Activated effector memory CD4-positive, alpha-beta T cell treated with anti-CD3 and anti-CD28 coated beads, Interleukin-2, amount 50 U/mL, for 16 hours (primary cell): ENCODE data around the gene TSPAN14.
A peak's percentile ranks its signal among the peaks of the same experiment; 100 is the strongest.
"Not testable (repeated sequence)": the region's sequence is repeated elsewhere in the genome, so short reads cannot be mapped to it uniquely, and the experiment has no call there.

ENCODE experiments used
- DNase-seq: peaks from one replicate; pipeline ENCODE4 v3.0.0-alpha.2; 2020

TSPAN14 gene

DNA sequence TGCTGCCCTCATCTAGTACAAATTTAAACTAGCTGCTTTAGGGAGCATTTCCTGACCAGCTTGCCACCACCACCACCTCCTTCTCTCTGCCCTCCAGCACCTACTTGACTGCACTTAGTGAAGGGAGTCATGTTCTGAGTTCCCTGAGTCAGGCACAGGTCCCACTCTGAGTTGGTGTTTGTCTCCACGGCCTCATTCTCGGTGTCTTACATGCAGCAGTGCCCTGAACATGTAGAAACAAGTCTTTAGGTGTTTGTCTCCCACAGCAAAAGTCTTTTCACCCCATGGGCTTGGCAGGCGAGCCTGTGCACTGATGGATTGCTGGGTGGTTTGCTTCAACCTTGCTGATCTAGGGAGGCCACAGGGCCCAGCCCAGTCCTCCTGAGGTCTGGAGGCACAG lies 16.9 kb downstream of the TSPAN14 start:
- DNase-seq = peak; percentile 72

DNA sequence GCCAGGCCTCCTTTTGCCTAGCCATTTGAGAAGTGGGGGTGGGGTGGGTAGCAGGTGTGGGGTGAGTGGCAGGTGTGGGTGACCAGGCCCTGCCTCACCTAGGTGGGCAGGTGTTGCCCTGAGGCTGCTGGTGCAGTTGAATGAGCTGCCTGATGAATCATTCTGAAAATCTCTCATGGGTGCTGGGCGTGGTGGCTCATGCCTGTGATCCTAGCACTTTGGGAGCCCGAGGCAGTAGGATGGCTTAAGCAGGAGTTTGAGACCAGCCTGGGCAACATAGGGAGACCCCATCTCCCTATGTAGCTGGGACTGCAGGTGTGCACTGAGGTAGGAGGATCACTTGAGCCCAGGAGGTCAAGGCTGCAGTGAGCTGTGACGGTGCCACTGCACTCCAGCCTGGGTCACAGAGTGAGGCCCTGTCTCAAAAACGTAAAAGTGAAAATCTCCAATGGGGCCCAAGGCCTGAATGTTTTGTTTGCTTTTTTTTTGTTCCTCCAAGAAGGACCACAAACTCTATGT lies 17.7 kb downstream of the TSPAN14 start:
- peak; percentile 83 for DNase-seq

DNA sequence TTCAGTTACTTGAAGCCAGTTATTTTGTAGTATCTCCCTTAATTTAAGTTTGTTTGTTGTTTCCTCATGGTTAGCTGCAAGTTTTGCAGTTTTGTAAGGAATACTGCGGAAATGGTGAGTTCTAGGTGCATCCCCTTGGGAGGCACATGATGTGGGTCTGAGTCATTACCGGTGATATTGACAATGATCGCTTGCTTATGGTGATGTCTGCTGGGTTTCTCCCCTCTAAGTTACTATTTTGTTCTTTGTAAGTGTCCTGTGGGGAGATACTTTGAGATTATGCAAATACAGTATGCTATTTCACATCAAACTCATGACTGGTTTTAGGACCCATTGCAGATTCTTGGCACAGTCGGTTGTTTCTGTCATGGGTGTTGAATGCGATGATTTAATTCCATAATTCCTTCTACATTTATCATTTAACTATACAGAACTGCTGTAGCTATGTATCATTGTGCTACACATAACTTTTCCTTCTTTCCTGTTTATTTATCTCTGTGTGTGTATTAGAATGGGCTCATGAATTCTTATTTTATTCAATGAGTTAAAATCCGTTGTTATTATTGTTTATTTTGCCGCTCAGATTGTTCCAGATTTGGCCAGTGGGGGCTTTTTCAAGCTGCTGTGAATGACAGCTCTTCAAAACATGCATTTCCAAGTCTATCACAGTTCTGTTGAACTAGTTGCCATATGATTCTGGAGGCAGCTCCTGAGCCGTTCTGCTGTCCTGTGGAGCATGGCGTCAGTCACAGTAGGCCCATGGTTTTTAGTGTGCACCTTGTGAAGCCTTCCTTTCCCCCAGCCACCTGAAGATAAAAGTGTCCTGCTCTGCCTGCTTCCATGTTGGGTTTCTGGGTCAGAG lies 18.4 kb downstream of the TSPAN14 start:
- DNase-seq = peak; percentile 76

DNA sequence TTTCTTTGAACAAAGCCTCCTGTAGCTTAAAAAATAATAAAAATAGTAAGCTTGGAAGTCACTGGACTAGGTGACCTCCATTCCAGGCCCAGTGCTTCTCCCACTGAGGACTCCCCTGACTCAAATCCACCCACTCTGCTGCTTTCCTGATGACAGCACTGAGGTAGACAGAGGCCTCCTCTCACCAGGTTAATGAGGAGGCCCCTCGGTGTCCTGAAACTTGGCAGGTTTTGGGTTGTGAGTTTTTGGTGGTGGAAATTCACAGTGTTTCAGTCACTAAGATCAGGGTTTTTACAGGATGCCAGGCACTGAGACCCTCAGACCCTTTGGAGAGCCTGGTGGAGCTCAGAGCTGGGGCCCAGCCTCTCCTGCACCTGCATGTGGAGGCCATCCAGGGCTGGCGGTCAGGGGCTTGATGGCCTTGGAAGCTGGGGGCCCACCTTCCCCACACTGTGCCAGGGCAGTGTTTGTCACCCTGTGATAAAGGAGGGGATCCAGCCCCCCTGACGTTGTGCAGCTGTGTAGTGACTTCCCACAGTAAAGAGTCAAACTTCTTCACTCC lies 19.1 kb downstream of the TSPAN14 start:
- DNase-seq = peak; percentile 62

DNA sequence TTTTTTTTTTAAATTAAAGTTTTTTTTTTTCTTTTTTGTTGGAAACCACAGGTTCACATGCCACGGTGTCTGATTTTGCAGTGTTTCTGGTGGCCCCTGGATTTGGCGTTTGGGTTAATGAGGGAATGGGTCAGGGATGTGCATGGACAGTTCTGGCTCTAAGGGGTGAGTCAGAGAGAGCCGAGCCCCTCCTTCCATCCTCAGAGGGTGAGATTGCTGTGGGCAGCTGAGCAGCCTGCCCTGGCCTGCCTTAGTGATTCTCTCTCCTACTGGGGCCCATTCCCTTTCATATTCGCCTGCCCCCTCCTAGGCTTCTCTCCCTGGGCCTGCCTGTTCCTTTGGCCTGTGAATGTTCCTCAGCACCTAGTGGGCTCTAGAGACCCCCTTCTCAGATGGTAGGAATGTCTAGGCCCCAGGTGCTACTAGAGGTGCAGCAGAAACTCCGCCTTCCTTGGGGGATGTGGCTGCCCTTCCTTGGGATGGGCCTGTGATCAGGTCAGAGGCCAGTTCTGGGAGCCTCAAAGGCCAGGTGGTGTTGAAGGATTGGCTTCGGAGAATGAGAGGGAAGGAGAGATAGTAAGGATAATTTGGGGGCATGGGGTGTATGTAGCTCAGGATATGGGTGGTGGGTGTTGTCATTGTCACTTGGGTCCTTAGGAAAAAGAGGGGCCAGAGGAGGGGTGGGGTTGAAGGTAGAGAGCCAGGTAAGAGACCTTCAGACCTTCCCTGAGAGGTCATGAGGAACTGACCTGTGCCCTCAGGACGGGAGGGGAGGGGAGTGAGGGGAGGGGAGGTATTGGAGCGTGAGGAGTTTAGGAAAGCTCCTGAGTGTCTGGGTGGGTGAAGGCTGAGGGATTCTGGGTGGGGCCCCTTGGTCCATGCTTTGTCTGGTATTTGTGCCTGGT lies 19.8 kb downstream of the TSPAN14 start:
- DNase-seq = peak; percentile 59

DNA sequence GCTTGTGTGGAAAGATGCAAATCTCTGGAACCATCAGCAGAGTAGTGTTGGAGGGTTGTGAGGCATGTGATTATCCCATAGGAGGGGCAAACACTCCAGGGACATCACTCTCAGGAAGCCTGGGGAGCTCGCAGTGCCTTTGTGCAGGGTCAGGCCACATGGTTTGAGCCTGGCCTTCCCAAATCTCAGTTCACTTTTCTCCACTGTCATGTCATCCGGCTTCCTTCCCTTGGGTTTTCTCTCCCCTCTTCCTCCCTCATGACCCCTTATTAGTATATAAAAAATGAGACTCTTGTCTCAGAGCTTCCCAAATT lies 20.4 kb downstream of the TSPAN14 start:
- DNase-seq = no peak

DNA sequence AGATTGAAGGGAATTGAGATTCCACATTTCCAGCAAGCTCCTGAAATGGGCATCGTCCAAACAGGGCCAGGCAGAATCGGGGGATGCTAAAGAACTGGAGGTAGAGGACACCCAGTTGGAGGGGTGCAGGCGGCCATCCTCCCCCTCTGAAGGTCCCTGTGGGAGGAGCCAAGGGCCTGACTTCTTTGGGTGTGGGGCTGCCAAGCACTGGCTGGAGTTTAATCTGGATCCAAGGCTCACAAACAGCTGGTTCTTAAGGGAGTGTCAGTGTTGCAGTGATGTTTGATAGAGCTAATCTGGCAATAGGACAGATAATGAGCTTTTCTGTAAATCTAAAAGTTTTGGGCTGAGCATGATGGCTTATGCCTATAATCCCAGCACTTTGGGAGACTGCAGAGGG lies 20.8 kb downstream of the TSPAN14 start:
- DNase-seq = peak; percentile 54

DNA sequence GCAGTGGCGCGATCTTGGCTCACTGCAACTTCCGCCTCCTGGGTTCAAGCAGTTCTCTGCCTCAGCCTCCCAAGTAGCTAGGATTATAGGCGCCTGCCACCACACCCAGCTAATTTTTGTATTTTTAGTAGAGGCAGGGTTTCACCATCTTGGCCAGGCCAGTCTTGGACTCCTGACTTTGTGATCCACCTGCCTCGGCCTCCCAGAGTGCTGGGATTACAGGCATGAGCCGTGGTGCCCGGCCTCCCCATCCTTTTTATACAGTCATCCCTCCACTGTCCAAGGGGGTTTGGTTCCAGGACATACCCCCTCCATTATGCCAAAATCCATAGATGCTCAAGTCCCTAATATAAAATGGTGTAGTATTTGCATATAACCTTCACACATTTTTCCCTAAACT lies 21.5 kb downstream of the TSPAN14 start:
- DNase-seq = peak; percentile 39

DNA sequence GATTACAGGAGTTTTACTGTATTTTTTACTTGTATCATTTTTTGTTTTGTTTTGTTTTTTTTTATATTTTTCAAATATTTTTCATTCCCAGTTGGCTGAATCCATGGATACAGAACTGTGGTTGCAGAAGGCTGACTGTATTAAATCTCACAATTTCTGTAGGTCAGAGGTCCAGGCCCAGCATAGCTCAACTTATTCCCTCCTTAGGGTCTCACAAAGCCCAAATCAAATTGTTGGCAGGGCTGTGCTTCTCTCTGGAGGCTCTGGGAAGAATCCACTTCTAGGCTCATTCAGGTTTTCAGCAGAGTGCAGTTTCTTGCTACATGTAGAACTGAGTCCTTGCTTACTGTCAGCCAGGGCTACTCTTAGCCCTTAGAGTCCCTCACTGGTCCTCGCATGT lies 22.6 kb downstream of the TSPAN14 start:
- DNase-seq = peak; percentile 36

DNA sequence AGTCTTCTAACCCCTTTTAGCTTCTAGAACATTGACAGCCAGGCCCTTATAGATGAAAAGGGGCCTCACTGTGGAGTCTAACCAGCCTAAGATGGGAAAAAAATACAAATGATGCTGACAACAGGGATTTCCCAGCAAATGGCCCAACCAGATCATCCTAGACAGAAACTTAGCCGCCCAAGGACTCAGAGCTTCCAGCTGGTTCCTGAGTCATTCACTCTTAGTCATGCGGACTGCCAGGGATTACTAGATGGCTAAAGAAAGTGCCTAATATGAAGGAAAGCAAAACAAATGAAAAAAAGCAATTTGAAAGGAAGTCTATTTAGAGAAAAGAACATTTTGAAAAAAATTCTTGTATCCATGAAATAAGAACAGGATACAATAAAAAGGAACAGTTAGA lies 23.7 kb downstream of the TSPAN14 start:
- peak; percentile 72 for DNase-seq

DNA sequence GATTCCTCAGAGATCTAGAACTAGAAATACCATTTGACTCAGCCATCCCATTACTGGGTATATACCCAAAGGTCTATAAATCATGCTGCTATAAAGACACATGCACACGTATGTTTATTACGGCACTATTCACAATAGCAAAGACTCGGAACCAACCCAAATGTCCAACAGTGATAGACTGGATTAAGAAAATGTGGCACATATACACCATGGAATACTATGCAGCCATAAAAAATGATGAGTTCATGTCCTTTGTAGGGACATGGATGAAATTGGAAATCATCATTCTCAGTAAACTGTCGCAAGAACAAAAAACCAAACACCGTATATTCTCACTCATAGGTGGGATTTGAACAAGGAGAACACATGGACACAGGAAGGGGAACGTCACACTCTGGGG lies 26.3 kb downstream of the TSPAN14 start:
- not testable (repeated sequence) for DNase-seq

DNA sequence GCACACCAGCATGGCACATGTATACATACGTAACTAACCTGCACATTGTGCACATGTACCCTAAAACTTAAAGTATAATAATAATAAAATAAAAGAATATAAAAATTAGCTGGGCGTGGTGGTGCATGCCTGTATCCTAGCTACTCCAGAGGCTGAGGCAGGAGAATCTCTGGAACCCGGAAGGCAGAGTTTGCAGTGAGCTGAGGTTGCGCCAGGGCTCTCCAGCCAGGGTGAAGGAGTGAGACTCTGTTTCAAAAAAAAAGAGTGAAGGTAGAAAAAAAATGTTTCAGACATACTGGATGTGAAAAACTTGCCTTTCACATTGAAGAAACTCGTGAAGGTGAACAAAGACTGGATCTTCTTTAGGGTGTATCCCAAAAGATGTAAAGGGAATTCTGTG lies 26.7 kb downstream of the TSPAN14 start:
- peak; percentile 28 for DNase-seq

DNA sequence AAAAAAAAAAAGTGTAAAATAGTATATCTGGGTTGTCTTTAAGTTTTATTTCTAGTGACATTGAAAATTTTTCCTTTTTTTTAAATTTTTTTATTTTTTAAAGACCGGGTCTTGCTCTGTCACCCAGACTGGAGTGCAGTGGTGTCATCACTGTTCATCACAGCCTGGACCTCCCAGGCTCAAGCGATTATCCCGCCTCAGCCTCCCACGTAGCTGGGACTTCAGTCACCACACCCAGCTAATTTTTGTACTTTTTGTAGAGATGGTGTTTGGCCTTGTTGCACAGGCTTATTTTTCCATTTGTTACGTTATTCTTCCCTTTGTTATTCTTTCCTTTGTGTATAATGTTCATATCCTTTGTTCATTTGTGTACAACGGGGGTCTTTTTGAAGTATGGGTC lies 30.1 kb downstream of the TSPAN14 start:
- DNase-seq = peak; percentile 63

DNA sequence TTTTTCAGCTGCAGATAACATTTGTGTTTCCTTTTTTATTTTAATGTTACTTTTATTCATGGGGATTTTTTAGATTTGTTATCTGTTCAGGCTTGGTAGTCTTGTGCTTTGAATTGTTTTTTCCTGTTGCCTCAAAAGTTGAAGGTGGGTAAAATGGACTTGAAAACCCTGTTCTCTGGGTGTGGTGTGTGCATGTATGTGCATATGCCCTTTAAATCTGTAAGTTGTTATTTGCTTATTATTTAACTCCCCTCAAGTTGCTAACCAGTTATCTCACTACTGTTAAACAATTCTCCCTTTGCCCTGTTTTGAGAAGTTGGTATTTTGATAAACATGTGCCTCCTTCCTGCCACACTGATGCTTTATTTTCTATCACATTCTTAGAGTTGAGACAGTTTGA lies 30.6 kb downstream of the TSPAN14 start:
- DNase-seq = peak; percentile 4

DNA sequence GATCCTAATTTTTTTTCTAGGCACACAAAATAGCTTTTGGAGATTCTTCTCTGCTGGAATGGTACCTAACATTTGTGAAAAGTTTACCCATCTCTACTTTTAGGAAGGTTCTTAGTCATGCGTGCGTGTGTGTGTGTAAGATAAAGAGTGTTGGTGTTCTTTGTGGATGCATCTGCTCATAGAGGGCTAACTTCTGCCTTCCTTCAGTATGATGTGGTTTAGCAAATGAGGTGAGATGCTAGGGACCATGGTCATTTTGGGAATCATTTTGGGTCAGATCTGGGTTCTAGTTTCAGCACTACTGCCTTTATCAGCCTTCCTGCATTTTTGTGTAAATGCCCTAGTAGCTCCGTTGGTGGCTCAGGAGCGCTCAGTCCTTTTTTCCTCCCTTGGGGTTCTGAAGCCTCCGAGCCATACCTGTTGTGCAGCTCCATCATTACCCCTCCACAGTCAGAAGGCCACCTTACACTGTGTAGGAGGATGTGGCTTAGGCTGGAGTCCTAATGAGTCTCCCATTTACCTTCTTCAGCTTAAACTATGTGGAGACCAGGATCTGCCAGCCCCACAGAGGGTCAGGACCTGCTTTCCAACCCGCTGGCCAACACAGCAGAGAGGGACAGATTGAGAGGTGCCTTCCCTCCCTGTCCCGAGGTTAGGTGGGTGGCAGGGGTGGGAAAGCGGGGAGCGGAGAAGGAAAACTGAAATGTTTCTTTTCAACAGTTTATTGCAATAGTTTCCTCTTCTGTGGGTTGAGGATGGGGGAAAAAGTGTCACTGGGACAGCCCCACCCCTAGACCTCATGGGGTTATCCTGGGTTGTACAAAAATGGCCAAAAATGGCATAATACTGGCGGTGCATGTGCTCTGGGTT lies 31.2 kb downstream of the TSPAN14 start:
- peak; percentile 63 for DNase-seq

DNA sequence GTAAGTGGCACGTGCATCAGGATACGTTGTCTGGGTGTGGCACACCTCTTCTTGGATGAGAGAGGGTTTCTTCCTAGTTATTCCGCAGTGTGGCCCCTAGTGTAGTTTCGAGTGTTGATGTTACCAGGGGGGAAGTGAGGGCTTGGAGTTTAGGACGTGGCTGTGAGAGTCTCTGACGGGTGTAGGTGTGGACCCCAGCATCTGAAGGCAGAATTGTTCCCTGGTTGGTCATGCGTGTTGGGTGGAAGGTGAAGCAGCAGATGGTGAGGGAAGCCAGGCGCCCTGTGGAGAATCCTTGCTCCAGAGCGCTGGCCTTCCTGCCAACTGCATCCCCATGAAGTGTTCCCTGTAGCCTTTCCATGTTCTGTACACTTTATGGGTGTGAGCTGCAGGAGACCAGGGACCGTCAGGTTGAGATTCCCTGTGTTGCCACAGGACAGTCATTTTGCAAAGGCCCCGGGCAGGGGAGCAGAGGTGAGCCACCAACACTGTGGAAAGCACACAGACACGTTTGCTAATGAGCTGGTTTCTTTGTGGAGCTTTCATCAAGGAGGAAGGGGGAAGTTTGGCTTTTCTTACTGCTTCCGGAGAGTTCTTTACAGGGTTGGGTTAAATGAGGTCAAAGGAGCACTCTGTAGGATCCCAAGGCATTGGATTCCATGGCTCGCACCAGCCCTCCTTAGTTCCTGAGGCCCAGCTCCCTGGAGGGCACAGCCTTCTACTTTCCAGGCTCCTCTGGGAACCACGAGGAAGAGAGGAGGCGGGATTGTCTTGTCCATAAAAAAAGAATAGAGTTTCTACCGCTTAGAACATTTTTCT lies 32.0 kb downstream of the TSPAN14 start:
- peak; percentile 73 for DNase-seq

DNA sequence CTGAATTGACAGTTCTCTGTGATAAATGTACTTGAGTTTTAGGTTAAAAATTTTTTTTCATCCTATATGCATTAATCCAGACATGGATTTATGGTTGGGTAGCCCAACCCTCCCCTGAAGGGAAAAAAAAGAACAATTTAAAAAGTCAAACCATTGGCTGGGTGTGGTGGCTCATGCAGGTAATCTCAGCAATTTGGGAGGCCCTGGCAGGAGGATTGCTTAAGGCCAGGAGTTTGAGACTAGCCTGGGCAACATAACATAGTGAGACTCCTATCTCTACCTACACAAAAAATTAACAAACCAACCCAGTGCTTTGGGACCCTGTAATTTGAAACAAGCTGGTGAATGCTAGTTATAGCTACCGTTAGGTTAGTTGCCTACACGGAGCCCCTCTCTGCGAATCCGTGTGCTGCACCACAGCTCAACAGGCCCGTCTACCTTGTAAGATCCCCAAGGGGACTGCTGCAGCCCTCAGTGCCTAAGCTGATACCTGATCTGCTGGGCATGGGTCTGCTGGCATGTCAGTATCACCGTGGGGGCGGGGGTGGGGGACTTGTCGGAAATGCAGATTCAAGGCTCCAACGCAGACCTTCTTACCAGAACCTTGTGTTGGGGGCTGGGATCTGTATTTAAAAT lies 32.8 kb downstream of the TSPAN14 start:
- peak; percentile 63 for DNase-seq

DNA sequence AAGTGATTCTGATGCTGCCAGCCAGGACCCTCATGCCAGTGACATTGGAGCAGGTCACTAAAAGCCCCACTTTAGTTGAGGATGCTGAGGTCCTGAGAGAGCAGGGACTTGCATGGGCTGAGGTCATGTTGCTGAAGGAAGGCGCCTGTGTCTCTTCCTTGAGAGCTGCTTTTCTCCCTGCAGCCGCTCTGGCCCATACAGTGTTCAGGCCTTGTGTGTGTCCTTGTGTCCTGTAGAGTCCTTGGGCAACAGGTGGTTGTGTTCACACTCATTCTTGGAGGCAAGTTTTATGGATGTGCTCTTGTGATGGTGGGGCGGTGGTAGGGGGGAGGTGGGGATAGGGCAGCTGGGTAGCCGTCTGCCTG lies 33.3 kb downstream of the TSPAN14 start:
- peak; percentile 63 for DNase-seq

DNA sequence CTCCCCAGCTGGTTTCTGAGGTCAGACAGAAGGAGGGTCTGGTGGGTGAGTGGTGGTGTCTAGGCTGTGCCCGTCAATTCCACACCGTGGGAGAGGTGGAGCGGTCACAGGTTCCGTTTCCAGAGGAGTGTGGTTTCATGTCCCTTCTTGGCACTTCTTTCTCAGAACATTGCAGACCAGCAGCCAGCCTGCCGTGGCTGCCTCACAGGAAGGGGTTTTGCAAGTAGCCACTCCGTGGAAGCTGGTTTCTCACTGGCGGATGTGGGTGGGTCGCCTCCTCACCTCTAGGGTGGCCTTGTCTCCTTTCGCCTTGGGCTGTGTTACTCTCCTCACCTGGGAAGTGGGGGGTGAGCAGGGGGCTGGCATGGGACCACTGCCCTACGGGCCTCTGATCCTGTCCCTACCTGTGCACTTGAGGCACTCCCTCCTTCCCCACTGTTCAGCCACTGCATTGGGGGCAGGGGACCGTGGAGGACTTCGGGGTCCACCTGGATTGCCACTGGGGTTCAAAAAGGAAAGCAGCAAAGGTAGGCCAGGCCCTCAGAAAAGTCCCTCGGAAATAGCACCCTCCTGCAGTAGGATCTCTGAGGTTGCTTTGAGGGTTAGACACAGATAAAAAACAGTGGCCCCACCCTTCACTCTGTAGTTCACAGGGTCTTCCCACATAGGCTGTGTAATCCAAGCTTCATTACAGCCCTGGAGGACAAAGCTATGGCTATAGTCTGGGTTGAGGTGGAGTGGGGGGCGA lies 33.9 kb downstream of the TSPAN14 start:
- peak; percentile 84 for DNase-seq

DNA sequence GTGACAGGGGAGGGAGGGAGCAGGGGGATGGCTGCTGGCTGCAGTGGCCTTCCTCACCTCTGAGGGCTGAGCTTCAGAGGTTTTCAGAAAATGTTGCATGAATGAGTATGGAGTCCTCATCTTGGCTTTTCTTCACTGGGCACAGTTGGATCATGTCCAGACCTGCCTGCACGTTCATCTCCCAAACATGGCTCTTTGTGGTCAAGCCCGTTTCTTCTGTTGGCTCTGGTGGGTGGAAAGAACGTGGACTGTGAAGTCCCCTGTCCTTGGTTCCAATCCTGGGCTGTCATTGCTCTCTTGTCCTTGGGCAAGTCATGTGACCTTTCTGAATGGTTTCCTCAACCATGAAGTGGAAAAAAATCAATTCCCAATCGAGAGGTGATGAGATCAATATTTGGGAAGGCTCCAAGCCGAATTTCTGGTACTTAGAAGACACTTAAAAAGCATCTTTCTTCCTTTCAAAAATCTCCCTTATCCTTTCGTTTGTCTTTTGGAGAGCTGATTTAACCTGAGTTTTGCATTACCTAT lies 34.5 kb downstream of the TSPAN14 start:
- peak; percentile 50 for DNase-seq
